A673 (cell line): ENCODE results near the gene AMDHD1. TPM values are rescaled to one million over a fixed set of nuclear protein-coding genes. Genes with fewer than 3 reads are reported as not detected.

ENCODE experiments used
- BruUV-seq: library from RNA; stranded (reverse); fragments of 400-500 nt; replicated peaks from 2 replicates; lab custom pipeline; 2021; lab: Mats Ljungman, UMichigan
- CTCF ChIA-PET: fragments of 300-600 bp; sonication (Branson Sonifier 250); formaldehyde crosslinking; loops from one replicate; lab custom pipeline; 2022; ENCODE audit warnings: antibody characterized with exemption; lab: Charles Lee
- POLR2A ChIA-PET: fragments of 300-600 bp; sonication (Branson Sonifier 250); formaldehyde crosslinking; loops from one replicate; lab custom pipeline; 2022; ENCODE audit warnings: antibody characterized with exemption; ENCODE audit not compliant: low non-redundant PET; lab: Charles Lee
- DNase-seq: peaks from one replicate; pipeline ENCODE4 v3.0.0-alpha.2; 2015; ENCODE audit warnings: low spot score
- H3K27ac ChIP-seq: fragments of 200-600 bp; sonication (generic); 2 replicates; pipeline ENCODE4 v1.5.1; 2016; ENCODE audit warnings: mixed run types, low read depth, mild to moderate bottlenecking, mixed read lengths, antibody characterized with exemption, low read length; ENCODE audit not compliant: poor library complexity, severe bottlenecking
- H3K27me3 ChIP-seq: fragments of 200-600 bp; sonication (generic); replicated peaks from 2 replicates; pipeline ENCODE4 v1.6.1; 2017; ENCODE audit warnings: mixed run types, low read depth, mild to moderate bottlenecking, mixed read lengths, antibody characterized with exemption, low read length; ENCODE audit not compliant: insufficient read depth, poor library complexity
- H3K36me3 ChIP-seq: fragments of 200-600 bp; sonication (generic); 2 replicates; pipeline ENCODE4 v1.6.1; 2016; ENCODE audit warnings: mixed run types, mild to moderate bottlenecking, mixed read lengths, antibody characterized with exemption, low read length; ENCODE audit not compliant: insufficient read depth, poor library complexity, severe bottlenecking
- H3K4me1 ChIP-seq: fragments of 200-600 bp; sonication (generic); 2 replicates; pipeline ENCODE4 v1.6.1; 2017; ENCODE audit warnings: mixed run types, mild to moderate bottlenecking, mixed read lengths, antibody characterized with exemption, low read length; ENCODE audit not compliant: insufficient read depth, poor library complexity, severe bottlenecking
- H3K4me3 ChIP-seq: fragments of 200-600 bp; sonication (generic); 2 replicates; pipeline ENCODE4 v1.5.1; 2016; ENCODE audit warnings: low read depth, mixed run types, mild to moderate bottlenecking, mixed read lengths, low read length; ENCODE audit not compliant: poor library complexity, severe bottlenecking
- H3K9me3 ChIP-seq: fragments of 200-600 bp; sonication (generic); 2 replicates; pipeline ENCODE4 v1.6.1; 2016; ENCODE audit warnings: mixed run types, low read depth, mild to moderate bottlenecking, mixed read lengths, antibody characterized with exemption, low read length; ENCODE audit not compliant: poor library complexity, severe bottlenecking
- EZH2 ChIP-seq: fragments of 200-600 bp; sonication (generic); IDR thresholded peaks from 2 replicates; pipeline ENCODE4 v1.6.1; 2017; ENCODE audit warnings: borderline replicate concordance, low read depth, mild to moderate bottlenecking, mixed read lengths, antibody characterized with exemption, low read length; ENCODE audit not compliant: poor library complexity, severe bottlenecking
- intact Hi-C: fragments of 100-400 bp; cut with micrococcal nuclease; formaldehyde crosslinking; loops from one replicate; pipeline ENCODE4 v1.10.0; 2022; ENCODE audit not compliant: unreplicated experiment
- total RNA-seq: library from RNA; stranded (reverse); gene quantifications from 2 replicates; pipeline ENCODE4 v1.2.3, GENCODE V29; 2021
- TF ChIP-seq, protein P1 (sequence below): fragments of 300-800, 200-600 bp; sonication (generic); conservative IDR thresholded peaks from 2 replicates; pipeline ENCODE4 v1.5.1; 2017; ENCODE audit warnings: low read depth, mild to moderate bottlenecking, antibody characterized with exemption, low read length, moderate library complexity, mixed read lengths

AMDHD1 gene
- total RNA-seq, 1 experiment from 2014 or later, result 1.1 TPM

DNA sequence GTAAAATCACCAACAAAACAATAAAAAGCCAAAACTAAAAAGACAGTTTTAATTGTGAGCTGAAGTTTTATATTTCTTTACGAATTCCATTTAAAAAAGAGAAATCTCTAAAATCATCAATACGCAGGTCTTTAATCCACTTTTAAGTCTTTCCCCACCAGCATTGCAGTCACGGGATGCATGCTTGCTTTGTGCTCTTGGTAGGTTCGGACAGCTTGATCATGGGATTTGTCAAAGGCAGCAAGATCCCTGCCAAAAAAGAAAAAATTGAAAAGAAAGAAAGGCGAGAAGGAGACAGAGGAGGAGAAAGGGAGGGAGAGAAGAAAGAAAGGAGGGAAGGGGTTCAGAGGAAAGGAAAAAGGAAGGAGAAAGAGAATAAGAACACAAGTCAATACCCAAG is 57.7 kb downstream of the AMDHD1 start:
- intact Hi-C loops, result no loop called here
- H3K9me3 ChIP-seq, result no peaks in the 10 kb centered on the region
- H3K36me3 ChIP-seq, result no peaks in the 10 kb centered on the region
- no peak overlapping the region for H3K27ac ChIP-seq
- TF ChIP-seq EZH2, result no peak
- TF ChIP-seq, protein P1, sequence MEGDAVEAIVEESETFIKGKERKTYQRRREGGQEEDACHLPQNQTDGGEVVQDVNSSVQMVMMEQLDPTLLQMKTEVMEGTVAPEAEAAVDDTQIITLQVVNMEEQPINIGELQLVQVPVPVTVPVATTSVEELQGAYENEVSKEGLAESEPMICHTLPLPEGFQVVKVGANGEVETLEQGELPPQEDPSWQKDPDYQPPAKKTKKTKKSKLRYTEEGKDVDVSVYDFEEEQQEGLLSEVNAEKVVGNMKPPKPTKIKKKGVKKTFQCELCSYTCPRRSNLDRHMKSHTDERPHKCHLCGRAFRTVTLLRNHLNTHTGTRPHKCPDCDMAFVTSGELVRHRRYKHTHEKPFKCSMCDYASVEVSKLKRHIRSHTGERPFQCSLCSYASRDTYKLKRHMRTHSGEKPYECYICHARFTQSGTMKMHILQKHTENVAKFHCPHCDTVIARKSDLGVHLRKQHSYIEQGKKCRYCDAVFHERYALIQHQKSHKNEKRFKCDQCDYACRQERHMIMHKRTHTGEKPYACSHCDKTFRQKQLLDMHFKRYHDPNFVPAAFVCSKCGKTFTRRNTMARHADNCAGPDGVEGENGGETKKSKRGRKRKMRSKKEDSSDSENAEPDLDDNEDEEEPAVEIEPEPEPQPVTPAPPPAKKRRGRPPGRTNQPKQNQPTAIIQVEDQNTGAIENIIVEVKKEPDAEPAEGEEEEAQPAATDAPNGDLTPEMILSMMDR, result no peak
- ChIA-PET POLR2A (no interaction called here), CTCF (no interaction called here)
- no peaks in the 10 kb centered on the region for H3K27me3 ChIP-seq
- DNase-seq, result no peak
- H3K4me3 ChIP-seq, result no peak overlapping the region
- H3K4me1 ChIP-seq, result no peaks in the 10 kb centered on the region
- BruUV-seq, result no TSS peak

DNA sequence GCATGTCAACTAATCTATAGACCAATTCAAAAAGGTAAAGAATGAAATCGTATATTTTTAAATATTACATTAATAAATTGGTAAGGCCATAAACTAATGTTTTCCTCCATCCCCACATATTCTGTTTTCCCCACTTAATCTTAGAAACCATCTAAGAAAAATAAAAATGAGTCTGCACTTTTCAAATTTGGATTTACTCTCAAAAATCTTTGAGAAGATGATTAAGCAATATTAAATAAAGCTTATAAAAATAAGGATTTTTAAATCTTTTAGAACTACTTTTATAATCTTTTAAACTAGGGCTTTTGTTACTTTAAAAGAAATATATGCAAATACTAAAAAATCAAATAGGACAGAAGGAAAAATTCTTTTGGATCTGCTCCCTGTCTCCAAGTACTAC is 63.6 kb downstream of the AMDHD1 start:
- no TSS peak for BruUV-seq
- peaks cover 5% of the 10 kb centered on the region for H3K4me1 ChIP-seq
- POLR2A ChIA-PET, result no interaction called here

DNA sequence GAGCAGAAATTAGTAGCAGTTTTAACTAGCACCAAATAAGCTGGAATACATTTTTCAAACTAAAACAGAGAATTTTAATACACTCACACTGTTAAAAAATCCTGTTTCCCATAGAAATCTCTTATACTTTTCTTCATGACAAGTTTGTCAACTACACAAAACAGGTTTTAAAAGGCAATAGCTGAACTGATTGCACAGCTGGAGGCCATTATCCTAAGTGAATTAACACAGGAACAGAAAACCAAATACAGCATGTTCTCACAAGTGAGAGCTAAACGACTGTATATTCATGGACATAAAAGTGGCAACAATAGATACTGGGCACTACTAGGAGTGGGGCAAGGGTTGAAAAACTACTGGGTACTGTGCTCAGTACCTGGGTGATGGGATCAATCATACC is 64.6 kb downstream of the AMDHD1 start:
- H3K36me3 ChIP-seq, result peaks cover 11% of the 10 kb centered on the region
- no peak overlapping the region for H3K27ac ChIP-seq
- peaks cover 5% of the 10 kb centered on the region for H3K4me1 ChIP-seq
- no peaks in the 10 kb centered on the region for H3K27me3 ChIP-seq
- intact Hi-C loops, result no loop called here
- ChIA-PET CTCF (interaction anchor here (0.6 kb wide), 1 partner anchor 122 kb away, joined by 5 read pairs; no protein-coding TSS in a partner anchor), POLR2A (interaction anchor here (0.6 to 0.7 kb wide), 2 partner anchors 60 to 340 kb away, joined by 5 to 6 read pairs; no protein-coding TSS in a partner anchor)
- no peak overlapping the region for H3K4me3 ChIP-seq
- no peaks in the 10 kb centered on the region for H3K9me3 ChIP-seq
- peak; percentile 7 for DNase-seq
- no peak for TF ChIP-seq EZH2
- TF ChIP-seq, protein P1, result no peak
- no TSS peak for BruUV-seq

More for the DNA sequence above, 63.6 kb downstream of the AMDHD1 start:
- Histone ChIP-seq H3K4me3 (no peak overlapping the region), H3K27ac (no peak overlapping the region), H3K36me3 (peaks cover 1% of the 10 kb centered on the region), H3K9me3 (no peaks in the 10 kb centered on the region), H3K27me3 (no peaks in the 10 kb centered on the region)
- CTCF ChIA-PET, result no interaction called here
- DNase-seq, result no peak
- TF ChIP-seq, protein P1, result no peak
- no peak for TF ChIP-seq EZH2
- intact Hi-C loops, result no loop called here
